GM21367 (cell line): Measurements from ENCODE around the gene PPIL1.

Experiments
- ATAC-seq: cut with Tn5 transposase; IDR thresholded peaks from one replicate; pipeline ENCODE4 v1.9.1; 2021; ENCODE audit not compliant: unreplicated experiment

PPIL1 gene

DNA sequence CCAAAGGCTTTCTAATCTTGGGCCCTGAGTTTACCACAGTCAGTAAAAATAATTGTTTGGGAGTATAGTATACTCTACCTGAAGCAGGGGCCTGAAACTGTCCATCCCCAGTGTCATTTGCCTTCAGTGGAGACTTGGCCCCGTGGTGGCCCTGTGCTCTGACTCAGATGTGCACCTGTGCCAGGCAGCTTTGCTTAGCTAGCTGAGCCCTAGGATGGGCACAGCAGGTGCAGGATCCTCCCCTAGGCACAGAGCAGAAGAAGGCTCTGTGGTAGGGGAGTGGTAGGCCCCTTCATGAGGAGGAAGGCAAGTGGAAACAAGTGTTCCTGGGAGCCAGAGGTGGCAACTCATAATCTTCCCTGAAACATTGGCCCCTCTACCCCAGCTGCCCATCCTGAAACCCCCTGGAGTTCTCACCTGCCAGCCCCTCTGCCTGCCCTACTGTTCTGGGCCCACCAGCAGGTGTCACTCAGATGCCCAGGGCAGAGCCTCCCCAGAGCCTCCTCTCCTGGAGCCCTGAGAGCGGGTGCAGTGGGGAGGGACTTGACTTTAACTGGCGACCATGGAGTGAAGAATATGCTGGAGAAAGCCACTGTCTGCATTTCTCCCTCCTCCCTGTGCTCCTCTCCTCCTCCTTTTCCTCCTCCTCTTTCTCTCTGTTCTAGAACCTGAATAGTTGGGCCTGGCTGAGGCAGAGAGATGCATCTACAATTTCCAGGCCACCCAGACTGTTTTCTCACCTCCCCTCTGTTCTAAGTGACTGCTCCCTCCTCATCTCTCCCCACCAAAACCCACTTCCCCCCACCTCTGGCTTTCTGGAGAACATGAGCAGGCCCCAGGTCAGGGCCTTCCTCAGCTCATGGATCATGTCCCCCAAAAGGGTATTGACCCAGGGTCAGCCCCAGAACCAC, 38.2 kb downstream of the PPIL1 start:
- ATAC-seq = no peak

DNA sequence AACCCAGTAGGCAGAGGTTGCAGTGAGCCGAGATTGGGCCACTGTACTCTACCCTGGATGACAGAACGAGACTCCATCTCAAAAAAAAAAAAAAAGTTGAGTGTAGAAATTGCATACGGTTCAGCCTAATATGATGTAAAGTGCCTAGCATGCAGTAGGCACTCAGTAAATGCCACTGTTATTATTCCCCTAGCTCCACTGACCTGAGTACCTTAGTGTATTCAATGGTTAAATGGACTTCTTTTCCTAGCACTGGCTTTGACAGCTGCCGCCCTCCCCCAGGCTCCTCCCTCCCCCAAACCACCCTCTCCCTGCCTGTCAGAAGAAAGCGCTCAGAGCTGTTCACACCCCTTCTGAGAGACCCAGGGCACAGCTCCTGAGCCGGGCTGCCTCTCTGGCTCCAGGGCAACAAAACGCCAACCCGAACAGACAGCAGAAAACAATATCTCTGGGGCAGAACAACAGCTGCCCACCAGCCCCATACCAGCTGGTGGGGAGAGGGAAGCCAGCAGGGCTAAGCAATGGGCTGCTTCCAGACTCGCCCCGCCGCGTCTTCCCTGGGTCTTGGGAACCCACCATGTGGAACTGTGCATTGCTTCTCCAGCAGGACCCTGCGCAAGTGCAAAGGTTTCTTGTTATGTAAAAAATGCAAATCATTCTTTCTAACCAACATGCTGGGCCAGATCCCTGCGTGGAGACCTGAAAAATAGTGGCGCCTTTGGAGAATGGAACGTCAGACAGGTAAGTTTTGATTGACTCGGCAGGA, 39.8 kb downstream of the PPIL1 start:
- ATAC-seq = no peak

DNA sequence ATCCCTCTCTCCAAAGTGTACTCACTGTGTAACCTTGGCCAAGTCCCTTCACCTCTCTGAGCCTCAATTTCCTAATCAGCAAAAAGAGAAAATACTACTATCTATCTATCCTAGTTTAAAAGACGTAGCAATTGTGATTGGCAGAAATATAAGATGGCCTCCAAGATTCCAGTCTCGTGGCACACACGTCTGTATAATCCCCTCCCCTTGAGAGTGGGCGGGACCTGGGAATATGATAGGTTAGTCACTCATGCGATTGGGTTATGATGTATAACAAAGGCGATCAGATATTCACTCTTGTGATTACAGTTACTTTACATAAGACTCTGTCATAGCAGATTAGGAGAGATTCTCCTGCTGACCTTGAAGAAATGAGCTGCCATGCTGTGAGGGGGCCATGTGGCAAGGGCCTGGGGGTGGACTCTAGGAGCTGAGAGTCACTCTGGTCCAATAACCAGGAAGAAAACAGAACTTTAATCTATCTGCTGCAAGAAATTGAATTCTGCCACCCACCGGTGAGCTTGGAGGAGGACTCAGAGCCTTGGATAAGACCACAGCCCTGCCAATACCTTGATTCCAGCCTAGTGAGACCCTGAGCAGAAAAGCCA, 41.3 kb downstream of the PPIL1 start:
- ATAC-seq = no peak

DNA sequence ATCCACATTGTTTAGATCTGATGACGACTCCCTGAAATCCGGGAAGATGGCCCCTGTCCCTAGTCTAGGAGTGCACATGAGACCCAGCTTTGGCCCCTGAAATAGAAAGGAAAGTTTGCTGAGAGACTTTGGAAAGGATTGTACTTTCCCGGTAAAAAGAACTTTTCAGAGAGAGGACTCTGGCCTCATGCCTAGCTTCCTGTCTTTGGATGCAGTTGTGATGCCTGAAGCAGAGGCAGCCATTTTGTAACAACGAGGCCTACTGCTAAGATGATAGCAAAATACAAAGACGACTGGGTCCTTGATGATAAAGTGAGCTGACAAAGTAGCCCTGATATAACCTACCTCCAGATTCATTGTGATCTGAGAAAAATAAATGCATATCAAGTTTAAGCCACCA, 42.3 kb downstream of the PPIL1 start:
- no peak for ATAC-seq

DNA sequence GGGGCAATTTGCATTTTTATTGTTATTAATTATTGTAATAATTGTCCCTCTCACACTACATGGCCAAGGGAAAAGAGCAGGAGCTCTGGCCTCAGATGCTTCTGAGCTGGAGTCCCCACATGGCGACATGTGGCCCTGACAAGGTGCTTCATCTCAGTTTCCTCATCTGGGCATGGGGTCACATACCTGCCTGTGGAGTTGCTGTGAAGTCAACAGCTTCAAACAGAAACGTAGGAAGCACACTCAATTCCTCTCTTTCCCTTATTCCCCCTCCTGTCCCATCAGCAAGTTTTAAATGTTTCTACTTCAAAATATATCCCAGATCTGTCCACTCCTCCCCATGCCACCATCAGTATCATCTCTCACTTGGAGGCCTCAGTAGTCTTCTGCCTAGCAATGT, 44.0 kb downstream of the PPIL1 start:
- ATAC-seq = no peak

DNA sequence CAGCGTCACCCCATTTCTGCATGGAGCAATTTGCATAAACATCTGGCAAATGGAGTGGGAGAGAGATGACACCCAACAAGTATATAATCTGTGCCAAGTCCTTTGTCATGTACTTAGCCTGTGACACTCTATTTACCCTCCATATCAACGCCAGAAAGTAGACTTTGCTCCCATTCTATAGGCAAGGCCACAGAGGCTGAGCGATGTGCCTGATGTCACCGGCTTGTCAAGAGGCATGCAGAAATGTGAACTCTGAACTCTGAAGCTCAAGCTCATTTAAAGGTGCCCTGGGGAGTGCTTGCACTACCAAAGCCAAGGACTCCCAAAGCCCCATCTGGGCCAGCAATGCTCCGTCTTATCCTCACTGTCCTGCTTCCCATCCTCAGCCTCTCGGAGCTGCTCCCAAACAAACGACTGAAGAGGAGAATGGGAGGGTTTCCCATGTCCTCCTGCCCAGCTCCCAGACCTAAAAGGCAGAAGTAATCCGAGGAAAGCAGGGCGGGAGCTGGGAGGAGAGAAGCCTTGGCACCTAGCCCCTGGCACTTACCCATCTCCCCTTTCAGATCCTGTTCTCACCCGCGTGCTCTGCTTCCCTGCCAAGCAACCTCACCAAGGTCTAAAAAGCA, 44.6 kb downstream of the PPIL1 start:
- ATAC-seq = no peak

DNA sequence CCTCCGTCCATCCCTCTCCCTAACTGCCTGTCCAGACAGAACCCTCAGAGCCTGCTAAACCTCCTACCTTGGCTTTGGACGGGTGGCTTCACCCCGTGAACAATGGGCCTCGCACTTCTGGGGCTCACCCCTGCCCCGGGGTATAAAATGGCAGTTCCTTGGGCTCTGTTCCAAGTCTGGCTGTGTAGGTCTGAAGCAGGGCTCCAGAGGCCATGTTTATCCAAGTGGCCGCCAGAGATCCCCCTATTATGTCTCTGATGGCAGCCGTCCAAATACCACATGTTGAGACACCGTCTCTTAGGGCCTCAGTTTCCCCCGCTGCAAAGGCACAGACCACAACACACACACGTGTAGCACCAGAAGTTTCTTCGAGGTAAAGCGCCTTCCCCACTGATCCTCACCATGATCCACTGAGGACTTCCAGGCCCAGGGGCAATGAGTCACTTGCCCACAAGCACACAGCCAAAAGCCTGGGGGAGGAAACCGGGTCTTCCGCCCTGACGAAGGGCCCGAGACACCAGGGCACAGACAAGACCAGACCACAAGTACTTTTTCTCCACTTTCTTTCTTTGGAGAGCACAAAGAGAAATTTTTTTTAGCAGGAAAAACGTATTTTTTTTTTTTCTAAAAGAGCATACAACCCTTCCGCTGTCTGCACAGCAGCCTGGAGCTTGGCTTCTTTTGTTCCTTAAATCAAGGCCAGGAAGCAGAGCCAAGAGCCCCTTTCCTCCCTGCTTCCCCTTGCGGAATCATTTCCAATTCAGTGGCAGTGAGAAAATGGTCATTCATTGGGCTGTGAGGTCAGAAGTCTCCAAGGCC, 47.1 kb downstream of the PPIL1 start:
- no peak for ATAC-seq

DNA sequence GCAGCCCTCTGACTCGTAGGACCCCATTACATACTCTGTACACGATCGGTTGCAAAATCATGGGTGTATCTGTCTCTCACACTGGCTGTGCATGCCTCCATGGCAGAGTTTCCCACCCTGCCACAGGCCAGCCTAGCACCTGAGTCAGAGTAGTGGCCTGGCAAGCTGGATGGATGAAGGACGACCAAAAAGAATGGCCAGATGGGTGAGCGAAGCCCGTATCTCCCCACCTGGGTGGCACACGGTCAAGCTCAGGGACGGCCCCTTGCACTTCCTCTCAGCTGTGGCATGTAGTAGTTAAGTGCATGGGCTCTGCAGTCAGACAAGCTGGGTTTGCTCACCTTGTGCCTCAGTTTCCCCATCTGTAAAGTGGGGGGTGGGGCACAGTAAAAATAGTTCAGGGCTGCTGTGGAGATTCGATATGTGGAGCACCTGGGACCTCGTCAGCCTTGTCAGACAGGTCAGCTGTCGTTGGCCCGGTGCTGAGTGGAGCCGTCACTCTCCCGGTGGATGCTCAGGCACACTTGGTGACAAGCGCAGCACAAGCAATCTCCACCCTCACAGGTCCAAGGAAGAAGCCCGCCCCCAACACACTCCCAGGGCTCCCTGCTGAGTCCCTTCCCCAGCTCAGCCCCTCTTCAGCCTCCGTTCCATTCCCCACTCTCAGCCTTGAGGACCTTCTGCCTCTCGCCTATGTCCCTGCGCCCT, 47.9 kb downstream of the PPIL1 start:
- ATAC-seq = no peak

DNA sequence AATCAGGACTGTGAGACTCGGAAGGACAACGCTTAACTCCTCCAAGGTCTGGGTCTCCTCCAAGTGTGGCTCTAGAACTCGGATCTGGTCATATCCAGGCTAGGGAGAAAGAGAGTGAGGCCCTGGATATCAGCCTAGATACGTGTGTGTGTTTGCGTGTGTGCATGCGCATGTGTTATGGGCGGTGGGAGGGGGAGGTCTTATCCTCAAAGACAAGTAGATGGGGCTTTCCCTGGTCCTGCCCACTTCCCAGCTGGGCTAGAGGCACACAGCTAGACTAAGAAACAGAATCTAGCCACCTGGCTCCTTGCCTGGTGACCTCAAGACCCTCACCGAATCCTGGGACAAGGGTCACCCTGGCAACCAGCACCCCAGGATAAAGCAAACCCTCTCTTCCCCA, 48.6 kb downstream of the PPIL1 start:
- no peak for ATAC-seq

DNA sequence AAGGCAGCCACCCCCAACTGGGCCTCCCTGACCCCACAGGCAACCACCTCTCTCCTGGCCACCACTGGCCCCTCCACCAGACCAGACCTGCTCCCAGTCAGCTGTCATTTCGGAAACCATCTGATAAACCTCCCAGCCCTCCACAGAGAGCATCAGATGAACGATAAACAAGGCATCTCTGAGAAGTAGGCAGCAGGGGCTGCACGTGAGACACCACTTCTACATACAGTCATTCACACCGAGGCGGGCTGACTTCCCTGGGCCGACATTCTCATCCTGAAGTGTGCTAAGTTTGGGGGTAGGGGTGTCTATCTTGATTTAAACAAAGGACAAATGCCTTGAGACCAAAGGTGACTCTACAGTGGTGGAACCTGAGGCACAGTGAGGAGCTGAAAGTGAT, 49.2 kb downstream of the PPIL1 start:
- no peak for ATAC-seq

DNA sequence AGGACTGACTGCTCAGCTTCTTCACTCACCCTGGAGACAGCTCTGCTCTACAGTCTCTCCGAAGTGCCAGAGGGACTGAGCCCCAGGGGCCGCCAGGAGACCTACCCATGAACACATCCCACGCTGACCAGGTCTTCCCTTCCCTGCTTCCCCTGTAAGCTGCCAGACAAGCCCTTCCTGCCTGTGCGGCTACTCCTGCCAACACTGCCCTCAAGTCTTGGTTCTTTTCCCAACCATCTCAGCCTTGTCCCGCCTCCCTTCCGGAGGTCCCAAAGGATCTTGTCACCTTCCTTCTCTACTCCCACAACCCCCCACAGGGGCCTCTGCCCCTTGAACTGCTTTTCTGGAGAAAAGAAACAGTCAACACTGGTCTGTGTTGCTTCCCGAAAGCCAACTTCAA, 50.4 kb downstream of the PPIL1 start:
- no peak for ATAC-seq

DNA sequence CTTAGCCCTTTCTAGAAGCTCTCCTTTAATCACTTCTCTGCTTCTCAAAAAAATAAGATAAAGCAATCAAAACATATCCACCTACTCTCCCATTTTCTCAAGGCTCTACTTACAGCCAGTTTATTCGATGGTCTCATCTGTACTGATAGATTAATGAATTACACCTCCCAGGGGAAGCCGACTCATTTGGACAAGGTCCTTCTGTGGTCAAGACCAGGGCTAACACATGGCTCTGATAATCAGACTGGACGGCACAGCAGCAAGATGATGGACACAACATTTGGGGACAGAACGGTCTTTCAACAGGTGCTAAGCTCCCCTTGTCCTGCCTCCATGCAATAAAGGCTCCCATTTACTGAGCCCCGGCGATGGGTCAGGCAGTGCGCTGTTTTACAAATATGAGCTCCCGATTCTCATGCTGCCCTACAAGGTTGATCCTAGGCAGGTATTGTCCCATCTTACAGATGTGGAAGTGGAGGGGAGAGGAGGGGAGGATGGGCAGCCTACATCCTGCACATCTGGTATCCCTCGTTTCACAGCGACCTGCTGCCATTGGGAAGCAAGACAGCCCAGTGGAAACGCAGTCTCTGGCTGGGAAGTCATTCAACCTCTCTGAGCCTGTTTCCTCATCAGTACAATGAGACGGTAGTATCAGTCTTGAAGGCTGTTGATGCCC, 51.0 kb downstream of the PPIL1 start:
- ATAC-seq = no peak

DNA sequence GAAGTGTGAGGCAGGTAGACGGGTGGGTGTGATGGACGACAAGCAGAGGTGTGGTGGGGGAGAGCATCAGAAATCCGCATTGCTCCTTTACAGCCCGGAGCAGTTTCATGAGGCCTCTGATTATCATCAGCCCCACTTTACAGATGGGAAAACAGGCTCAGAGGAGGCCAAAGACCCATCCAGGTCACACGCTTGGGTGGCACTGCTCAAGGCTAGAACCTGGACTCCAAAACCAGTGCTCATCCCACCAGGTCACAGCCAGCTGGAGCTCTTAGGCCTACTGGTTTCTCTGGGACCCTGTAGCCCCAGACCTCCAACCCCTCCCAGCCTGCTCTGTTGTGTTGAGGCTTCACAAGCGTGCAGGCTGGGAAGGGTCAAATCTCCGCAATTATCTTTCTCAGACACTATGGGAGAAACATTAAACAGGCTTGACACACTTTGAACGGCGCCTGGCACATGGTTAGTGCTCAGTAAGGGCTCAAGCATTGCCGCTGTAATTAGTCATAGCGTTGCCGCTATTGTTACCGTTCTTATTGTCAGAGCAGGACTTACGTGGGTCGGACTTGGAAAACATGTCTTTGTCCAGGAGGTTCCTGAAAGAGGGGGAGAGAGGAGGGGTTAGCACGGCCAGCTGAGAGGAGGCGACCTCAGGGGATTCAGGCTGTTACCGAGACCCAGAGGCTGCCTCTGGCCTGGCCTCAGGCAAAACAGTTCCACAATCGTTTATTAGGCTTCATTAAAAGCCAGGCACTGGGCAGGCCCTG, 51.9 kb downstream of the PPIL1 start:
- no peak for ATAC-seq

DNA sequence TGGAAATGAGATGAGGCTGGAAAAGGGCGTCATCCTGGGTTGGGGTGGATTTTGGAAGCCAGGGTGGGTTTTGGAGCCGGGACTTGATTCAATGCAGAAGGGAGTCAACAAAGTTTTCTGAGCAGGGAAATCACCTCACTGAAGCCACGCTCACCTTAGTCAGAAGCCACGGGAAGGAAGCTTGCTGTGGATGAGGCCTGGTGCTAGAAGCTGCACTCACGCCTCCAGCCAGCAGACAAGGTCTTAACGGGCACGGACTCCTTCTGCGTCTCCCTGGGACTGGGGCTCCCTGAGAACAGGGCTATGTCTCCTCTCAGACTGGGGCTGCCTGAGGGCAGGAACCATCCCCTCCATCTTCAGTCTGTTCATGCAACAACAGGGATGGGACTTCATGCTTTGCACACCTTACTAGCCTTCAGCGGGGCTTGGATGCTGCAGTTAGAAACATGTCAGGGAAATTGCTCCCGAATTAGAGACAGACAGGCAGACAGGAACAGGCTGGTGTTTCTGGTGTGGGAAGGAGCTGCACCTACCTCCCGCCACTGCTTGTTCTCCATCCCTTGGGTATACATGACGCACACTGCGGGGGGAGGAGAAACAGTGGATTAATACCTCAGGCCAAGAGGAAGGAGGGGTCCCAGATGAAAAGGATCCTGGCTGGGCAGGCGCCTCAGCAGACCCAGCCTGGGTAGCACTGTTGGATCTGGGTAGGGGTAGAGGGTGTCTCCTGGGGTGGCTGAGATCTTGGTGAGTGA, 52.8 kb downstream of the PPIL1 start:
- ATAC-seq = no peak

DNA sequence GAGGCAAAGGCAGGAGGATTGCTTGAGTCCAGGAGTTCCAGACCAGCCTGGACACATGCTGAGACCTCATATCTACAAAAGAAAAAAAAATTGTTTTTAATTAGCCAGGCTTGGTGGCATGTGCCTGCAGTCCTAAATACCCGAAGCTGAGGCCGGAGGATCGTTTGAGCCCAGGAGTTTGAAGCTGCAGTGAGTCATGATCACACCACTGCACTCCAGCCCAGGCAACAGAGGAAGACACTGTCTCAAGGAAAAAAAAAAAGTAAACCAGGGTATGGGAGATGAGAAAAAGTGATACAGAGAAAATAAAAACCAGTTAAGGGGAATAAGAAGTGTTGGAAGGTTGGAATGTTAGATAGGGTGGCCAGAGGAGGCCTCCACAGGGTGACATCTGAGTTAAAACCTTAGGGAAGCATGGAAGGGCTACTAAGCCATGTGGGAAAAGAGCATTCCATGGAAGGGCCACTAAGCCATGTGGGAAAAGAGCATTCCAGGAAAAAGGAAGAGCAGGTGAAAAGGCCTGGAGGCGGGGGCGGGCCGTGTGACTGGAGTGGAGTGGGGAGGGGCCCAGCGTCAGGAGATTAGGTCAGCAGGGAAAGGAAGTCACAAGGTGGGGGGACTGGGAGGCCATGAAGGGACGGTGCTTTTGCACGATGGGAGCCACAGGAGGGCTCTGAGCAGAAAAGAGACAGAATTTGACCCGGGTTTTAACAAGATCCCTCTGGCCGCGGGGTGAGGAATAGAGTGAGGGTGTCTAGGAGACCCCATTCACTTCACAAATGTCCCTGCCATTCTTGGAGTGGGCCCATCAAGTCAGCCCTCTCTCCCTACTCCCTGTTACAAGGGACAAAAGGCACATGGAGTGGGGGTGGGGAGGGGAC, 53.7 kb downstream of the PPIL1 start:
- ATAC-seq = no peak

DNA sequence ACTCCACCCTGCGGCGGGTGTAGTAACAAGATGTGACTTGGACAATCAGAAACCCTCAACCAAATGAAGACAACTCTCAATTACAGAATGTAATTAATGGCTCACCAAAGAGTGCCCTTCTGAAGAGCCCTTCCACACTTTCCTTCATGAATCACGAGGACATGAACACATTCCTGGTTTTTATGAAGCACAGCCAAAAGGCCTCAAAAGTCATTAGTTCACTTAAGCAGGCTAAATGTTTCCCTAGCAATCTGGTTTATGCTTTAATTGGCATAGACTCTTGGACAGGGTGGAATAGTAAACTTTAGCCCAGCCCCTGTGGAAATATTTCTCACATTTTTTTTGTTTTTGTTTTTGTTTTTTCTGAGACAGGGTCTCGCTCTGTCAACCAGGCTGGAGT, 55.8 kb downstream of the PPIL1 start:
- ATAC-seq = no peak

DNA sequence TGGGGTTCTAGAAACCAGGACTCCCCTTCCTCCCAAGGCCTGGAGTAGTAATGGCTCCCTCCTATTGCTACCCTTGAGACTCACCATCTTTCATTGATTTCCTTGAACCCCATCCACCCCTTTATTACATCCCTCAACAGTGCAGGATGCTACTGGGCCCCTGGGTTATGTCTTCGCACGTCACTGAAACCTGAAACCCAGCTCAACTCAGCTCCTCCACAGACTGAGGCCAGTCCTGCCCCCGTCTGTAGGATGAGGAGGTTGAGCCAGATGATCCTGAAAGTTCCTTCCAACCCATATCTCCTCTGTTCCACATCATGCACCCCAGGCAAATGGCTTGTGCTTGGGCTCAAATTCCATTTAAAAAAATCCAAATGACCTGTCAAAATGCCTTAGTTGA, 56.8 kb downstream of the PPIL1 start:
- ATAC-seq = no peak
